ENCODE measurements around the gene GLRB.
"Not testable (repeated sequence)": the region's sequence is repeated elsewhere in the genome, so short reads cannot be mapped to it uniquely, and the experiment has no call there.

GLRB gene

DNA sequence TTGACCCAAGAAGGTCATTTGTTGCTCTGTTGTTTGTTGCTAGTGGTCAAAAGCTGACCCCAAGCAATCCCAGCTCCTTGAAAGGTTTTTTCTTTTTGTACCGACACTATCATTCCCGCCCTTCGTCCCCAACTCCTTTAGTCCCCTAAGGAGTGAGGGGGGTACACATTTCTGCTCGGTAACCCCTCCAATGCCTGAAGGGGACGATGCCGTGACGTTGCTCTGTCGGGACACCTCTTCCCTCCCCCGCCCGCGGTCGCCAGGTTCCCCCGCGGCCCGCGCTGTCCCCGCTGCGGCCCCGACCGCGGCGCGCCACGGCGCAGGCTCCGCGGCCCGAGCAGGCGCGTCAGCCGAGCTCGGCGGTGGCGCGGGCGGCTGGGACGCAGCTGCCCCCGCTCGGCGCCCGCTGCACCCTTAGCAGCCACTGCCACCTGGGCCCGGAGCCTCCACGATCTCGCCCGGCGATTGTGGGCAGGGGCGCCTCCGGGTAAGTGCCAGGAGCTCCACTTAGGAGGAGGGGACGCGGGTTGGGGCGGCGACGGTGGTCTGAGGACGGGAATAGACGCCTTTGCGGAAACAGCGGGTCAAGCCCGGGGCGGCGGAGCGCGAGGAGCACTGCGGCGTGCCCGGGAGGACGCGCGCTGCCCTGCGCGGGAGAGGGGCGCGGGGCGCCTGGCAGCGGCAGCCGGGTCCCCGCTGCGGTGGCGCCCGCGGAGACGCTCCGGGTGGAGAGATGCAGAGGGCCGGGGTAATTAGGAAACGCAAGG, at the start of gene GLRB:
TSS of gene GLRB (plus strand) at position 340 of the 767 bp plus-strand sequence. CDS start 1,875 bp downstream, outside the sequence.
- DNase-seq: no peak

DNA sequence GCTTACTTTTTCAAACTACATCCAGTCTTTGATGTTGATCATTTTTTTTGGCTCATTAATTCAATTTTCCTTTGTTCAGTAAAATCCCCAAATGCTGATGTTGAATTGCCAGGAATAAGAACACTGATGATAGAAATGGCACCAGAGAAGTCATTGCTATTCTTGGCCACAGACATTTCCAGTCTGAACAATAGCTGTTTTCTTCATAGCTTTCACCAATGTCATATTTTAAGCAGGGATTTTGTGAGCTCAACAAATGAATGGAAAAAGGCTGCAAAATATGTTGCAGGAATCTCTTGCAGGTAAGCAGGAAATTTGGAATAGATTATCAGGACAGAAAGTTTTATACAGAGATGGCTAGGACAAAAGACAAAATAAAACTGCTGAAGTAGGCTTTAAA, 40.5 kb upstream of the GLRB start:
- no peak for DNase-seq

- DNase-seq: no peak
Observed at GRCh38 chr4:157040405-157040804, 35.5 kb upstream of the GLRB start.

GRCh38 chr4:157043131-157043530, 32.8 kb upstream of the GLRB start:
- DNase-seq: no peak

DNA sequence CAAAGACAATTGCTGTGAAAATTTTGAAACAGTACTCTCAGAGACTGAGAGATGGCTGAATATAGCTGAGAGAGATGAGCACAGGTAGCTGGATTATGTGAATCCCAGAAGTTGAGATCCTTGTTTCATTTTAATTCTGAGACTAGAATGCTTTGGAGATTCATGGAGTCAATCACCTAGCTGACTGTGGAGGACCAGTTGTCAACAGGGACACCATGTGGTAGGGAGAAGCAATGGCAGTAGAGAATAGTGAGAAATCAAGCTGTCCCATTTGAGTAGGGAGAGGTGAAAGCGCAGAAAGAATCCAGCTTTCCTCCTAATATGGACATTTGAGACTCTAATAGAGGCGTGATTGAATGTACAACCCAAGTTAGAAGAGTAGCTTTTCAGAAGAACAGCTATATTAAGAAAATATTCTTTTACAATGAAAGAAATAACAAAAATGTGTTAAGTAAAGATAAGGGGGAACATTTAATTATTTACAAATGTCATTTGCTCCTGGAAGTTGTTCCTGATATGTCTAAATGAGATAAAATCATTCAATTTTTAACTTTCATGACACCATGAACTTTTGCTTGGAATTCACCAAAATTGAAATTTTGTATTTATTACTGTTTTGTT, 30.3 kb upstream of the GLRB start:
- DNase-seq: peak; percentile 35

- no peak for DNase-seq
Observed at GRCh38 chr4:157048248-157048647, 27.7 kb upstream of the GLRB start.

DNA sequence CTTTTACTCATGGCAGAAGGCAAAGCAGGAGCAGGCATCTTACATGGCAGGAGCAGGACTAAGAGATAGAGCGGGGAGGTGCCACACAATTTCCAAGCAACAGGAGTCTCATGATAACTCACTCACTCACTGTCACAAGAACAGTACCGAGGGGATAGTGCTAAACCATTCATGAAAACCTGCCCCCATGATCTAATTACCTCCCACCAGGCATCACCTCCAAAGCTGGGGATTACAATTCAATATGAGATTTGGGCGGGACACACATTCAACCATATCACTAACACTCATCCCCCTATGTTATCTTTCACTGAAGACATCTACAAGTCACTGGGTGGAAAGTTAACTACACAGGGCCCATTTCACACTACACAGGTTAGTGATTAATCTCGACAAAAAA, 25.4 kb upstream of the GLRB start:
- DNase-seq: no peak

DNA sequence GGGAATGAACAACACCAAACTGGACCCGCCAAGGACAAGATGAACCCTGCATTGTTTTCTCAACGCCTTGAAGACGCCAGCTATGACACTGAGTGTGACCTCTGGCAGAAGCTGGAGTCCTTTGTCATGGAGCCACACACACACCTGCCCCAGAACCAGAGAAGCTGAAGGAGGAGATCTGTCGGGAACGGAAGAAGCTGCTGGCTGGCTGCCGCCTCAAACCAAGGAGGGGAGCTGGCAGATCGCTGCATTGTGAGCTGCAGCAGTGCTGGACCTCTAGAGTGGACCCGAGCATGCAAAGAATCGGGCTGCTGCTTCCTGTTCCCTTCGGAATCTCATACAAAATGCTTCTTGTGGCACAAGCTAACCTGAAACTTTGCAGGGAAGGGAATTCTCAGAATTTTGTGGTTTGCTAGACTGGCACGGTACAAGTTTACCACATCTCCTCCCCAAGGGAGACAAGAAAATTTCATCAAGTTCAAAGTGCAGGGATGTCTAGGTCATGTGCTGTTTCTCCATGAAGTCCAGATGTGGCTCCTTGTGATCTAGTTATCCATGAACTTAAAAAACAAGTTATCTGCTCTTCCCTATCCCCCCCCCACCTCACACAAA, 23.4 kb upstream of the GLRB start:
- no peak for DNase-seq

DNA sequence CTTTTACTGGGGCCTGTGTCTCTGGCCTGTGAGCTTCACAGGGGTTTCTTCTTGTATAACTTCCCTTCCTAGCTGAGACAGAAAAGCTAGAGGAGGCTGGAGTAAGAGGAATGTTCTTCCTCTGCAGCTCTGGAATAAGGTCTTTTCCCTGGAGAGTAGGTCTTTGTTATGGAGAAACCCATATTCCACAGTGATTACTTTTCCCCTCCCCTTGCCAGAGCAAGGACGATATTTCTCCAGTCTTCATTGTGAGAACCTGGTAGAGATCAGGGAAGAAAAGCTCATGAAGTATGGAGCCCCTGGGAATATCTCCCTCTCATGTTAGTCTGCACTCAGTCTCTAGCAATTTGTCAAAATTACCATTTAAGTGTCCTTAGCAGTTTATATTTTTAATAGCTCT, 18.7 kb upstream of the GLRB start:
- no peak for DNase-seq

DNA sequence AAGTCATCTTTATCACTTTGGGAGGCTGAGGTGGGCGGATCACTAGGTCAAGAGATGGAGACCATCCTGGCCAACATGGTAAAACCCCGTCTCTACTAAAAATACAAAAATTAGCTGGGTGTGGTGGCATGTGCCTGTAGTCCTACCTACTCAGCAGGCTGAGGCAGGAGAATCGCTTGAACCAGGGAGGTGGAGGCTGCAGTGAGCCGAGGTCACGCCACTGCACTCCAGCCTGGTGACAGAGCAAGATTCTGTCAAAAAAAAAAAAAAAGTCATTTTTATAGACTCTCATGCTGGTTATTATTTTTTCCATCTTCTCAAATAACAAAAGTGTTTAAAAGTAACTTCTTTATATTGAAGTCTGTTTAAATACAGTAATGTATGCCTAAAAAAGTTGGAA, 17.1 kb upstream of the GLRB start:
- not testable (repeated sequence) for DNase-seq

DNA sequence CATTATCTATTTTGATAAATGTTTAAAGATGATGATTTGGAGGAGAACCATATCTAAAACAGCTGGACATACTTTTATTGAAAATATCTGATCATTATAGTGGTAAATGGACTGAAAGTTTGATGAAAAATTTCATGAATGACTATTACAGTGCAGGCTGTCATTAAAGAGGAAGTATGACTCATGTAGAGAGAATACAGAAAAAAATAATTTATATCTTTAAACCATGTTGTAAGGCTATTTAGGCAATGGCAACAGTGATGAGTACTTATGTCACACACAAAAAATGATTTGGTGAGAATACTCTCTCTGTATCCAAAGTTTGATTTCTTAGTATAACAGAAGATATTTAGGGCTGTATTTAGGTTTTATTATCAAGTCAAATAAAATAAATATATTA, 3.9 kb upstream of the GLRB start:
- DNase-seq: no peak

DNA sequence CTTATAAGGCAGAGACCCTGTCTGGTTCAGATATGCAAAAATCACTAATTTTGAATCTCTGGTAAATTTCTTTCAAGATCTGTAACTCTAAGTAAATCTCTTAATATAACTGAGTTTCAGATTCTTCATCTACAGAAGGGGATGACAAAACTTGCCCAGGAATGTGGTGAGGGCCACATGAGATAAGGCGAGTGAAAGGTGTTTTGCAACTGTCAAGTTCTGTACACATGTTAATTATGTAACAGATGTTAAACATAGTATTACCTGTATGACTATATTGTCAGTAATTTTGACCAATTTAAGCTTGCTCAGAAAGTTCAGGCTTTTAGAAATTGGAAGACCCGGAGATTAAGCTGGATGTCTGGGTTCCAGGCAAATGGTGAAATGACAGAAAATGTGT, 549 bp upstream of the GLRB start:
- no peak for DNase-seq

DNA sequence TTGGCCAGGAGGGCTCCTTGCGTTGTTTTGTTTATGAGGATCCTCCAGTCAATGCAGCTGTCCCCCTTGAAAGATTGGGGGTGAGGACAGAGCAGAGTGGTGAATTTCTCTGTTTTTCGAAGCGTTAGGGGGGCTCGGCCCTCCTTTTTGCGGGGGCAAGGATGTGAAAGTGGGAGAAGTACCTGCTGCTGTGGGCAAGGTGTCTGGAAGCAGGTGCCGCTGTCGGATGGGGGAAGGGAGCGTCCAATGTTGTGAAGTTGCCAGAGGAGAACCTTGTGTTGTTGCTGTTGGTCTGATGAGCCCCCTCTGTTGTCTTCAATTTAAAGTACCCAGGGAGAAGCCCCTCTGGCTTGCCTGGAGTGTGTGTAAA, 613 bp downstream of the GLRB start:
- no peak for DNase-seq

GRCh38 chr4:157079441-157079840, 3.5 kb downstream of the GLRB start:
- DNase-seq: no peak

DNA sequence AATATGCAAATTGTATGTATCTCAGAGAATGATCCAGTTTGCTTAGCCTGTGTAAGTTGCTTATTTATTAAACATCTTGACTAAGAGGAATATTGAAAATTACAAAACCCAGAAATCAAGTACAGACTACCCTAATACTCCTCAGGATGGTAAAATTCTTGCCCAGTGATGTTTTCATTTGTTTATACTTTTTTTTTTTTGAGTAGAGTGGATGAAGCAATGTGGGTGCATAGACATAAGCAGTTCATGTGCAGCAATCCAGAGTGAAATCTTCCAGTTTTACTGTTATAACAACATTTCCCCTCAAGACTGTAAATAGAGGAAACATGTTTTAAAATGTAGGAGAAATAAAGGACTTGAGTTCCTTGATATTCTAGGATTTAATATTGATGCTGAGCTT, 4.7 kb downstream of the GLRB start:
- no peak for DNase-seq

DNA sequence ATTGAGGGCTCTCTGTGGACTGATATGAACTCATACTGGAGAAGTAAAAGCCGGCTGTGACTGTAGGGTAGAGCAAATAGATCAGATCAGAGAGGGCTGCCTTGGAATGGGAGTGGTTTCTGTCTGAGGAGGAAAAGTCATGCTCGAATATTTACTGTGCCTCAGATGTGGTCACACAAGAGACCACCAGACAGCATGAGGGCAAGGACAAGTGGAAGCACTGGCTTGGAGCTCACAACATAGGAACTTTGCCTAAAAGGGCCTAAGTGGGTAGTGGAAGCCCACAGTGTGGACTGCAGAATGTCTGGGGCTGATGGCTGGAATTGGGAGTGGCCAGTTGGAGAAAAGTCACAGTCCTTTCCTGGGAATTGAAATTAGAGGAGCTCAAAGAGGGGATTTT, 19.8 kb downstream of the GLRB start:
- no peak for DNase-seq

DNA sequence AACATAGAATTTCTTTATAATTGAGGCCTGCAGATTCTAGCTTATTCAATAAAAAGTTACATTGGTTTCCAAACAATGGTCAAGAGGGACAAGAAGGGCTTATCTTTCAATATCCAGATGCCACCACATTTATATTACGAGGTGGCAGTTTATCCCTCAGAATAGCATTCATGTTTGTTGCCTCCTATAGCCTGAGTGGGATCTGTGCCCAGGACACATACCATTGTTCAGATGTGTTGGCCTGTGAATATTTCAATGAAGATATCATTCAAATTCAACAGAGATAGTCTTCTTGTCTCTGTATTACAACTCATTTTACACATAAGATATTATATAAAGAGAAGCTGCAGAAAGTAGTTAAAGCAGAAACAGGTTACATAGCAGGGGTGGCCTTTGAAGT, 20.5 kb downstream of the GLRB start:
- DNase-seq: no peak

DNA sequence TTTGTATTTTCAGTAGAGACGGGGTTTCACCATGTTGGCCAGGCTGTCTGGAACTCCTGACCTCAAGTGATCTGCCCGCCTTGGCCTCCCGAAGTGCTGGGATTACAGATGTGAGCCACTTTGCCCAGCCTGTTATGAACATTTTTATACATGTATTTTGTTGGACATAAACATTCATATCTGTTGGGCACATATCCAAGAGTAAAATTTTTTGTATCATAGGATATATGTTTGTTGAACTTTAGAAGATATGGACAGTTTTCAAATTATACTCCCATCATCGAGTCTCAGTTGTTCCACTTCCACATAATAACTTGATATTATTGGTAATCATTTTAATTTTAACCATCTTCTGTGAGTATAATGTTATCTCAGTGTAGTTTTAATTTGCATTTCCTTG, 23.6 kb downstream of the GLRB start:
- no peak for DNase-seq

DNA sequence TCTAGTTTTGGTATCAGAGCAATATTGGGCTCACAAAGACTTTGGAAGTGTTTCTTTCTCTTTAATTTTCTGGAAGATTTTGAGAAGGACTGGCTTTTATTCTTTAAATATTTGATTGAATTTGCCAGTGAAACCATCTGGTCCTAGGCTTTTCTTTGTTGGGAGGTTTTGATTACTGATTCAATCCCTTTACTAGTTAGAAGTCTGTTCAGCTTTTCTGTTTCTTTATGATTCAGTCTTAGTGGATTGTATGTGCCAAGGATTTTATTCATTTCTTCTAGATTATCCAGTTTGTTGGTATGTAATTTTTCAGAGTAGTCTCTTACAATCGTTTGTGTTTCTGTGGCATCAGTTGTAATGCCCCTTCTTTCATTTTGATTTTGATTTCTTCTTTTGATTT, 28.6 kb downstream of the GLRB start:
- DNase-seq: no peak

- DNase-seq: no peak
Observed at GRCh38 chr4:157114671-157115070, 38.7 kb downstream of the GLRB start.

- no peak for DNase-seq
Observed at GRCh38 chr4:157115613-157116335, 39.8 kb downstream of the GLRB start.

DNA sequence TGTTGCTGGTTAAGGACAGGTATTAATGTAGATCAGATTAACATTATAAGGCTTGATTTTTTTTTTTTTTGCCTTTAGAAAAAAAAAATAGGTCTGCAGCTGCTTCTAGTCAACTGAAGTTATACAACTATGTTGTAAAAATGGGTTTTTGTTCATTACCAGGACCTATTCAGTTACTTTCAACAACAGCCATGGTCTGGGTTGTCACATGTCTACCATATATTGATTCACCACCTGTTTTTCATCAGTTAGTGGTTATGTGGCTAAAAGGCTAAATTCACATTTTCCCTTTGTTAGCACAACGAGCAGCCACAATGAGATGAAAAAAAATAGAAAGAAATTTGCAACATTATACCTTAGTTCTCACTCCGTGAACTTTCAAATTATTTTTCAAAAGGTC, 45.5 kb downstream of the GLRB start:
- no peak for DNase-seq

- no peak for DNase-seq
Observed at GRCh38 chr4:157127571-157127970, 51.6 kb downstream of the GLRB start.

DNA sequence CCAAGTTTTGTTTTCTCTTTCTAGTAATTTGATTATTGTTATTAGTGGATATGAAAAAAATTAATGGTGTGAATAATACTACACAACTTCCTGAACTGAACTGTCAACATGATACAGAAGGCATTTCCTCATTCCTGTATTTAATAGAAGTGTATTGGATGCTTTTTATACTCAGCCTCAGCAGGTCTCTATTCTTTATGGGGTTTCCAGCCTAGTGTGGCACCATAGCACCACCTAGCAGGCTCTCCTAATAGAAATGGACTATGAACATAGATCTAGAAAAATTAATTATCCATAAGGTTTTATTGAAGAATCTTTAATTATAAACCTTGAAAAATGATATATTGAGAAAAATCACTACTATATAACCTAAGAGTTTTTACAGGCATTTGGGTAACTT, 52.4 kb downstream of the GLRB start:
- DNase-seq: peak; percentile 51

Data from NCI-H1694 treated with DMSO at 0.1 percent for 48 hours (cell line).